Osteocyte (in vitro differentiated cells): ENCODE results near the gene MXD3. TPM values are rescaled to one million over a fixed set of nuclear protein-coding genes. Genes with fewer than 3 reads are reported as not detected.
"Not testable (repeated sequence)": the region's sequence is repeated elsewhere in the genome, so short reads cannot be mapped to it uniquely, and the experiment has no call there.

Experiments used
- DNase-seq: peaks from one replicate; pipeline ENCODE4 v3.0.0; 2021; ENCODE audit warnings: mixed read lengths; ENCODE audit not compliant: unreplicated experiment; ENCODE audit errors: extremely low spot score
- H3K27ac Mint-ChIP-seq: one replicate; pipeline ENCODE4 v1.8.0; 2021; ENCODE audit warnings: mild to moderate bottlenecking, mixed read lengths; ENCODE audit not compliant: unreplicated experiment
- H3K27me3 Mint-ChIP-seq: one replicate; pipeline ENCODE4 v1.8.0; 2021; ENCODE audit warnings: mixed read lengths; ENCODE audit not compliant: unreplicated experiment
- H3K36me3 Mint-ChIP-seq: one replicate; pipeline ENCODE4 v1.8.0; 2021; ENCODE audit warnings: mixed read lengths; ENCODE audit not compliant: unreplicated experiment
- H3K4me1 Mint-ChIP-seq: one replicate; pipeline ENCODE4 v1.8.0; 2021; ENCODE audit warnings: mixed read lengths; ENCODE audit not compliant: unreplicated experiment
- H3K4me3 Mint-ChIP-seq: one replicate; pipeline ENCODE4 v1.8.0; 2021; ENCODE audit warnings: mild to moderate bottlenecking, moderate library complexity, mixed read lengths; ENCODE audit not compliant: unreplicated experiment
- H3K9me3 Mint-ChIP-seq: one replicate; pipeline ENCODE4 v1.8.0; 2021; ENCODE audit warnings: mixed read lengths; ENCODE audit not compliant: unreplicated experiment
- total RNA-seq: library from RNA; stranded (reverse); gene quantifications from 2 replicates; pipeline ENCODE4 v1.2.1, GENCODE V29; 2021
- TF ChIP-seq, protein P1 (sequence below): fragments of 200-600 bp; sonication (generic); IDR thresholded peaks from 2 replicates; pipeline ENCODE4 v1.5.0; 2021; ENCODE audit warnings: antibody characterized with exemption, mild to moderate bottlenecking, moderate library complexity

The MXD3 gene
- total RNA-seq, 1 donor from 2014 or later, result 11.1 TPM

DNA sequence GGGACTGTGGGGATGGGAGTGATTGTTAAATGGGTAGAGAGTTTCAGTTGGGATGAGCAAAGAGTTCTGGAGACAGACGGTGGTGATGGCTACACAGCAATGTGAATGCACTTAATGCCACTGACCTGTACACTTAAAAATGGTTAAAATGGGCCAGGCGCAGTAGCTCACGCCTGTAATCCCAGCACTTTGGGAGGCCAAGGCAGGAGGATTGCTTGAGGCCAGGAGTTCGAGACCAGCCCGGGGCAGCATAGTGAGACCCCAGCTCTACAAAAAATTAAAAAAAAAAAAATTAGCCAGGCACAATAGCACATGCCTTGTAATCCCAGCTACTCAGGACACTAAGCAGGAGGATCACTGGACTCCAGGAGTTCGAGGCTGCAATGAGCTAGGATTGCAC, 32.1 kb upstream of the MXD3 start:
- TF ChIP-seq, protein P1, sequence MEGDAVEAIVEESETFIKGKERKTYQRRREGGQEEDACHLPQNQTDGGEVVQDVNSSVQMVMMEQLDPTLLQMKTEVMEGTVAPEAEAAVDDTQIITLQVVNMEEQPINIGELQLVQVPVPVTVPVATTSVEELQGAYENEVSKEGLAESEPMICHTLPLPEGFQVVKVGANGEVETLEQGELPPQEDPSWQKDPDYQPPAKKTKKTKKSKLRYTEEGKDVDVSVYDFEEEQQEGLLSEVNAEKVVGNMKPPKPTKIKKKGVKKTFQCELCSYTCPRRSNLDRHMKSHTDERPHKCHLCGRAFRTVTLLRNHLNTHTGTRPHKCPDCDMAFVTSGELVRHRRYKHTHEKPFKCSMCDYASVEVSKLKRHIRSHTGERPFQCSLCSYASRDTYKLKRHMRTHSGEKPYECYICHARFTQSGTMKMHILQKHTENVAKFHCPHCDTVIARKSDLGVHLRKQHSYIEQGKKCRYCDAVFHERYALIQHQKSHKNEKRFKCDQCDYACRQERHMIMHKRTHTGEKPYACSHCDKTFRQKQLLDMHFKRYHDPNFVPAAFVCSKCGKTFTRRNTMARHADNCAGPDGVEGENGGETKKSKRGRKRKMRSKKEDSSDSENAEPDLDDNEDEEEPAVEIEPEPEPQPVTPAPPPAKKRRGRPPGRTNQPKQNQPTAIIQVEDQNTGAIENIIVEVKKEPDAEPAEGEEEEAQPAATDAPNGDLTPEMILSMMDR, result no peak
- Mint-ChIP-seq H3K9me3 (no peaks in the 10 kb centered on the region), H3K27ac (no peak overlapping the region), H3K36me3 (peaks cover 10% of the 10 kb centered on the region), H3K4me3 (no peak overlapping the region), H3K27me3 (no peaks in the 10 kb centered on the region), H3K4me1 (peaks cover 4% of the 10 kb centered on the region)
- DNase-seq, result no peak

DNA sequence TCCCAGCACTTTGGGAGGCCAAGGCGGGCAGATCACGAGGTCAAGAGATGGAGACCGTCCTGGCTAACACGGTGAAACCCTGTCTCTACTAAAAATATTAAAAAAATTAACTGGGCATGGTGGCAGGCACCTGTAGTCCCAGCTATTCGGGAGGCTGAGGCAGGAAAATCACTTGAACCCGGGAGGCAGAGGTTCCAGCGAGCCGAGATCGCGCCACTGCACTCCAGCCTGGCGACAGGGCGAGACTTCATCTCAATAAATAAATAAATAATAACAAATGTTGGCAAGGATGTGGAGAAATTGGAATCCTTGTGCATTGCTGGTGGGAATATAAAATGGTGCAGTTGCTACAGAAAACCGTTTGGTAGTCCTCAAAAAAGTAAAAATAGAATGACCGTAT, 31.3 kb upstream of the MXD3 start:
- not testable (repeated sequence) for H3K9me3 Mint-ChIP-seq, H3K4me1 Mint-ChIP-seq, DNase-seq, H3K27ac Mint-ChIP-seq, H3K4me3 Mint-ChIP-seq, H3K27me3 Mint-ChIP-seq
- H3K36me3 Mint-ChIP-seq, result peaks cover 10% of the 10 kb centered on the region

DNA sequence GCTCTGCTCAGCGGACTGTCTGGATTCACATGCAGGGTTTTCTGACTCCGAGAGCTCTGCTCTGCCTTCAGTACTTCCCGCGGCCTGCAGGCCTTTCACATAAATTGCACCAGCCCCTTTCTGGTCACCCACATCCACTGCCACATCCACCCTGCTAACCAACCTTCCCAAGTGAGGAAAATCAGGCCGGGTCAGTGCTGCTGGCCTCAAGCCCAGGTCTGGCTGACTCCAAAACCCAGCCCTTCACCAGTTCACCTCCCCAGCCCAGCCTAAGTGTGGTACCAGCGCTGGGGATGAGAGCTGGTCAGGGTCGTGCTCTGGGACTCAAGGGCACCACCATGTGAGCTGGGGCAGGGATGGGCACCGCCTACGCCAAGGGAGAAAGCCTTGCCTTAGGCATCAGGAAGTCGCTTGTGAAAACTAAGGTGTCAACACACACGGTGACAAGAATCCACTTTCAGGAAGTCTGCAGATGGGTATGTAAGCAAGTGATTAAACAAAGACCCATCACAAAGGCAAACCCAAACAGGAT, 27.5 kb upstream of the MXD3 start:
- Mint-ChIP-seq H3K27ac (no peak overlapping the region), H3K9me3 (no peaks in the 10 kb centered on the region), H3K4me3 (no peak overlapping the region), H3K4me1 (no peaks in the 10 kb centered on the region), H3K36me3 (peaks cover 27% of the 10 kb centered on the region), H3K27me3 (no peaks in the 10 kb centered on the region)
- TF ChIP-seq, protein P1, result no peak
- DNase-seq, result no peak

DNA sequence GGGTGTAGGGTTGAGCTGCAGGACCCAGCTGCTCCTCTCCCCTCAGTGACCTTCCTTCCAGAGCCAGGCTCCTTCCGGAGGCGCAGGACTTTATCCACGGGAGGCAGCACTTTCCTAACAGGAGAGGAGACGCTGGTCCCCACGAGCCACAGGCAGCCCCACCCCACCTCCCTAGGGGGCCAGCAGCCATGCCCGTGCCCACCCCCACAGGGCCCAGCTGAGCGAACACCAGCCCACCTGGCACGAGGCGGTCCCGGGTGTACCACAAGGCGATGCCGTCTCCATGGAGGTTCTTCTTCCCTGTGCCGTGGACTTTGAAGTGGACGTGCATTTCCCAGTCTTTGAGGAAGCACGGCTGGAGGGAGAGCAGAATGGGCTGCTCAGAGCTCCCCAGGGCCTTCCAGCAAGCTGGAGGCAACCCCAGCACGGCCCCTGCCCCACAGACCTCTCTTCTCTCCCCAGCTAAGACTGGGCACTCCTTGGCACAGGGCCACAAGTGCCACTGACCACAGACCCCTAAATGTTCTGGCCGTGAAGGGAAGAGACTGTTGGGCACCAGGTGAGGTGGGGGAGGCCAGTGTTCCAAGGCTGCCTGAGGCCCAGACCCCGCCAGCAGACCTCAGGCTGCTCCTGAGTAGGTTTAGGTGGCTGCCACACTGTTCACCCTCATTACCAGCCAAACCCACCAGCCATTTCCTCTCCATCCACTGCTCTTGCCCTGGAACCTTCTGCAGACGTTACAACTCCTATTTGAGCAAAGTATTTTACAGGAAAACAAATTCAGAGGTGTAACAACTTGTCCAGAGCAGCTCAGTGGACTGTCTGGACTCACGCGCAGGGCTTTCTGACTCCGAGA, 26.8 kb upstream of the MXD3 start:
- Mint-ChIP-seq H3K9me3 (no peaks in the 10 kb centered on the region), H3K27me3 (no peaks in the 10 kb centered on the region), H3K4me1 (no peaks in the 10 kb centered on the region), H3K27ac (no peak overlapping the region), H3K36me3 (peaks cover 32% of the 10 kb centered on the region), H3K4me3 (no peak overlapping the region)
- TF ChIP-seq, protein P1, result no peak
- DNase-seq, result no peak

DNA sequence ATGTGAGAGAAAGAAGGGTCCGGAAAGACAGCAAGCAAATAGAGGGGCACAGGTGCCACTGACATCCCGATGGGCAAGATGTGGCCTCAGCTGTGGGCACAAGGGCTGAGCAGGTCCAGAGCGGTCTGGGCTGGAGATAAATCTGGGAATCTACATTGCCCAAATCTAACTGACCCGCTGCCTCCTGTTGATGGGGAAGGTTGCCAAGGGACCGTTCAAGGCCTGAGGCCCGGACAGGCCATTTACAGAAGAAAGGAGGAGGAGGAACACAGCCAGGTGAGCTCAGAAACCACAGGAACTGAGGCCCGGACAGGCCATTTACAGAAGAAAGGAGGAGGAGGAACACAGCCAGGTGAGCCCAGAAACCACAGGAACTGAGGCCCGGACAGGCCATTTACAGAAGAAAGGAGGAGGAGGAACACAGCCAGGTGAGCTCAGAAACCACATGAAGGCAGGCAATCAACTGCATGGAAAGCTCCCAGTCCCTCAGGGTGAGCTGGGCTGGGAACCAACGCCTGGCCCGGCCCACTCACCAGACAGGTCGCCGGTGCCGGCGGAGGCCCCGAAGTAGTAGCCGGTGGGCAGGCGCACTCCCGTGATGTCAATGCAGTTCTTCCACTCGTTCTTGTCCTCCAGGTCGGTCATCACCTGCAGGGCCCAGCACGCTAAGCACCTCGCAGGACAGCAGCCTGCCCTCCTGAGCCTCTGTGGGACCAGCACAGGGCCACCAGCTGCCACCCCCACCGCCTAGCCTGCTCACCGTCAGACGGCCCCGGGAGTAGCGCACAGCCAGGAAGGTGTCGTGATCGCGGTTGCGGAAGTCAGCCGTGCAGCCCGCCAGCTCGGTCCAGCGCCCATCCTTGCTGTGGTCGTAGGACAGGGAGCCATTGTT, 25.2 kb upstream of the MXD3 start:
- Mint-ChIP-seq H3K4me1 (no peaks in the 10 kb centered on the region), H3K36me3 (peaks cover 42% of the 10 kb centered on the region), H3K4me3 (no peak overlapping the region), H3K27ac (no peak overlapping the region), H3K27me3 (no peaks in the 10 kb centered on the region), H3K9me3 (no peaks in the 10 kb centered on the region)
- no peak for DNase-seq
- TF ChIP-seq, protein P1, result no peak
